T-cell (primary cell): ENCODE measurements around the gene DST. TPM values are rescaled to one million over a fixed set of nuclear protein-coding genes. Genes with fewer than 3 reads are reported as not detected.

Source experiments
- ATAC-seq, 4 experiments: fragments of 200-7000 bp in 3 of 4; fragments of 150-1000 bp in 1 of 4; cut with Tn5 transposase; replicated peaks in 1 of 4; 1 replicate in 3 of 4; 2 replicates in 1 of 4; pipeline ENCODE4 v1.10.0; 2021; ENCODE audit warnings: moderate library complexity in 3 of 4, mild to moderate bottlenecking in 2 of 4, moderate number of reproducible peaks in 1 of 4
- CTCF ChIA-PET, 2 donors: fragments of 300-600 bp; sonication (Branson Sonifier 250); formaldehyde crosslinking; loops; one replicate each; lab custom pipeline; 2022; ENCODE audit warnings: antibody characterized with exemption in 2 of 2; lab: Charles Lee
- POLR2A ChIA-PET, 2 donors: fragments of 300-600 bp; sonication (Branson Sonifier 250); formaldehyde crosslinking; loops; one replicate each; lab custom pipeline; 2022; ENCODE audit warnings: antibody characterized with exemption in 2 of 2; lab: Charles Lee
- DNase-seq, 35 experiments: peaks; one replicate each; pipeline versions ENCODE4 v3.0.0 to v3.0.0-alpha.2; 2013 to 2023
- H3K27ac ChIP-seq: one replicate; pipeline ENCODE4 v1.5.1; 2013; ENCODE audit warnings: low read length
- H3K27me3 ChIP-seq, 2 experiments: replicated peaks in 1 of 2; 1 replicate in 1 of 2; 2 replicates in 1 of 2; pipeline versions ENCODE4 v1.6.1 to v1.7.0; 2013; ENCODE audit warnings: low read length in 1 of 2, mixed read lengths in 1 of 2; ENCODE audit not compliant: control insufficient read depth in 2 of 2, insufficient read depth in 2 of 2; ENCODE audit errors: extremely low read depth in 1 of 2
- H3K36me3 ChIP-seq, 2 donors: 1 replicate in 1 of 2; 2 replicates in 1 of 2; pipeline versions ENCODE4 v1.6.1 to v1.7.0; 2013; ENCODE audit warnings: low read length in 1 of 2; ENCODE audit not compliant: control insufficient read depth in 2 of 2, insufficient read depth in 1 of 2; ENCODE audit errors: extremely low read depth in 1 of 2
- H3K4me1 ChIP-seq, 2 experiments: 1 replicate in 1 of 2; 2 replicates in 1 of 2; pipeline versions ENCODE4 v1.6.1 to v1.7.0; 2013; ENCODE audit warnings: low read length in 2 of 2, mixed read lengths in 1 of 2; ENCODE audit not compliant: insufficient read depth in 2 of 2, control insufficient read depth in 1 of 2; ENCODE audit errors: extremely low read depth in 1 of 2
- H3K4me3 ChIP-seq, 2 donors: 1 replicate in 1 of 2; 2 replicates in 1 of 2; pipeline versions ENCODE4 v1.5.1 to v1.7.0; 2013; ENCODE audit warnings: mild to moderate bottlenecking in 2 of 2, low read length in 1 of 2, moderate library complexity in 1 of 2; ENCODE audit not compliant: control insufficient read depth in 1 of 2; ENCODE audit errors: extremely low read depth in 1 of 2
- H3K9me3 ChIP-seq: 2 replicates; pipeline ENCODE4 v1.7.0; 2013
- H3K27ac Mint-ChIP-seq, 2 donors: one replicate each; pipeline ENCODE4 v1.8.0; 2020 to 2021; ENCODE audit warnings: mild to moderate bottlenecking in 2 of 2, mixed read lengths in 2 of 2
- H3K27me3 Mint-ChIP-seq, 2 donors: one replicate each; pipeline ENCODE4 v1.8.0; 2021 to 2022; ENCODE audit warnings: mixed read lengths in 2 of 2
- H3K36me3 Mint-ChIP-seq: one replicate; pipeline ENCODE4 v1.8.0; 2021; ENCODE audit warnings: mixed read lengths
- H3K4me1 Mint-ChIP-seq, 3 donors: one replicate each; pipeline ENCODE4 v1.8.0; 2020 to 2022; ENCODE audit warnings: mixed read lengths in 3 of 3, mild to moderate bottlenecking in 1 of 3
- H3K4me3 Mint-ChIP-seq, 3 donors: one replicate each; pipeline ENCODE4 v1.8.0; 2020 to 2022; ENCODE audit warnings: mild to moderate bottlenecking in 3 of 3, mixed read lengths in 3 of 3, moderate library complexity in 3 of 3
- H3K9me3 Mint-ChIP-seq, 3 donors: one replicate each; pipeline ENCODE4 v1.8.0; 2020 to 2022; ENCODE audit warnings: mixed read lengths in 3 of 3
- WGBS: methylation state at CpG from one replicate; pipeline ENCODE4 v1.1.5; 2013; ENCODE audit warnings: missing lambda C conversion rate; ENCODE audit not compliant: insufficient coverage; 5-methylcytosine and 5-hydroxymethylcytosine counted together
- total RNA-seq, 35 experiments: library from RNA in 6 of 35; stranded (reverse) in 6 of 35; fragments of 120-200 nt in 1 of 35; gene quantifications; one replicate each; pipeline versions ENCODE4 v1.2.1 to v1.2.4 and lab custom pipeline; 2013 to 2026

The DST gene
- total RNA-seq (10 to 100 TPM in 1 of 5 donors, 1 to 10 TPM in 4; 3.1 to 12.1 (median 7.4) TPM), total RNA-seq (lab: John Stamatoyannopoulos, UW) (3.9 to 33.5 (median 7.8) reads per million in 29 experiments)
- 3.8 TPM for total RNA-seq (2013)

- H3K36me3 ChIP-seq: no peaks in the 10 kb centered on the region
- Mint-ChIP-seq H3K27ac (no peak within 1 kb of the TSS), H3K36me3 (no peaks in the 10 kb centered on the region), H3K9me3 (no peaks in the 10 kb centered on the region), H3K4me1 (no peaks in the 10 kb centered on the region), H3K27me3 (no peaks in the 10 kb centered on the region), H3K4me3 (no peak within 1 kb of the TSS)
- ChIA-PET POLR2A (interaction anchor here (0.6 to 0.7 kb wide), 2 partner anchors 26 to 493 kb away, joined by 3 to 10 read pairs; no protein-coding TSS in a partner anchor), CTCF (interaction anchor here (0.5 to 0.6 kb wide), 2 partner anchors 17 to 683 kb away, joined by 3 to 4 read pairs; no protein-coding TSS in a partner anchor)
- H3K4me1 ChIP-seq: no peaks in the 10 kb centered on the region
- ATAC-seq: no peak
- no peak within 1 kb of the TSS for H3K27ac ChIP-seq
- H3K4me3 ChIP-seq: no peak within 1 kb of the TSS
- 69% methylated on average over 2 of the region's 7 CpGs for WGBS
- DNase-seq: no peak
- H3K9me3 ChIP-seq: no peaks in the 10 kb centered on the region
- no peaks in the 10 kb centered on the region for H3K27me3 ChIP-seq
Observed at GRCh38 chr6:56642366-56643261, at the start of gene DST. DST (minus strand) TSS chr6:56642889.

- no peak overlapping the region for H3K27ac Mint-ChIP-seq
- ATAC-seq (no peak), DNase-seq (no peak)
- no peaks in the 10 kb centered on the region for H3K36me3 Mint-ChIP-seq
- Histone ChIP-seq H3K9me3 (no peaks in the 10 kb centered on the region), H3K4me3 (no peak overlapping the region), H3K27ac (no peak overlapping the region), H3K4me1 (no peaks in the 10 kb centered on the region), H3K36me3 (no peaks in the 10 kb centered on the region), H3K27me3 (no peaks in the 10 kb centered on the region)
- no CpG with 5 or more reads among the region's 1 CpG for WGBS
- CTCF ChIA-PET: interaction anchor here (0.7 to 1.1 kb wide), 2 partner anchors 13 to 18 kb away, joined by 3 read pairs; no protein-coding TSS in a partner anchor
- H3K9me3 Mint-ChIP-seq: no peaks in the 10 kb centered on the region
- no peaks in the 10 kb centered on the region for H3K27me3 Mint-ChIP-seq
- POLR2A ChIA-PET: no interaction called here
- no peaks in the 10 kb centered on the region for H3K4me1 Mint-ChIP-seq
- H3K4me3 Mint-ChIP-seq: no peak overlapping the region
Observed at GRCh38 chr6:56691814-56692213, 49.1 kb upstream of the DST start.

- WGBS: no CpG with 5 or more reads among the region's 2 CpGs
- Histone ChIP-seq H3K4me3 (no peak overlapping the region), H3K9me3 (no peaks in the 10 kb centered on the region), H3K27me3 (no peaks in the 10 kb centered on the region), H3K36me3 (no peaks in the 10 kb centered on the region), H3K4me1 (no peaks in the 10 kb centered on the region), H3K27ac (no peak overlapping the region)
- H3K4me1 Mint-ChIP-seq: no peaks in the 10 kb centered on the region
- no peaks in the 10 kb centered on the region for H3K27me3 Mint-ChIP-seq
- DNase-seq (no peak), ATAC-seq (no peak)
- H3K36me3 Mint-ChIP-seq: no peaks in the 10 kb centered on the region
- no peak overlapping the region for H3K4me3 Mint-ChIP-seq
- no peaks in the 10 kb centered on the region for H3K9me3 Mint-ChIP-seq
- ChIA-PET POLR2A (no interaction called here), CTCF (interaction anchor here (0.7 to 1.1 kb wide), 3 partner anchors 11 to 18 kb away, joined by 3 read pairs; no protein-coding TSS in a partner anchor)
- no peak overlapping the region for H3K27ac Mint-ChIP-seq
Observed at GRCh38 chr6:56691286-56691595, 48.6 kb upstream of the DST start.

- Histone ChIP-seq H3K4me3 (no peak overlapping the region), H3K9me3 (no peaks in the 10 kb centered on the region), H3K27me3 (no peaks in the 10 kb centered on the region), H3K36me3 (no peaks in the 10 kb centered on the region), H3K27ac (no peak overlapping the region), H3K4me1 (no peaks in the 10 kb centered on the region)
- H3K4me3 Mint-ChIP-seq: no peak overlapping the region
- POLR2A ChIA-PET: no interaction called here
- WGBS: no CpG with 5 or more reads among the region's 4 CpGs
- H3K27me3 Mint-ChIP-seq: no peaks in the 10 kb centered on the region
- no peak for ATAC-seq
- no peaks in the 10 kb centered on the region for H3K4me1 Mint-ChIP-seq
- no peak overlapping the region for H3K27ac Mint-ChIP-seq
- no peaks in the 10 kb centered on the region for H3K9me3 Mint-ChIP-seq
- H3K36me3 Mint-ChIP-seq: no peaks in the 10 kb centered on the region
- DNase-seq: no peak
- CTCF ChIA-PET: interaction anchor here in 1 of 2 donors (0.6 to 0.7 kb wide), 2 partner anchors 10 to 770 kb away, joined by 3 to 4 read pairs; no protein-coding TSS in a partner anchor
Observed at GRCh38 chr6:56690519-56691285, 48.0 kb upstream of the DST start.

- WGBS: no CpG with 5 or more reads among the region's 1 CpG
- Mint-ChIP-seq H3K9me3 (no peaks in the 10 kb centered on the region), H3K27ac (no peak overlapping the region), H3K4me1 (no peaks in the 10 kb centered on the region), H3K27me3 (peaks cover 0 to 4% of the 10 kb centered on the region in 2 donors), H3K4me3 (no peak overlapping the region), H3K36me3 (no peaks in the 10 kb centered on the region)
- Histone ChIP-seq H3K9me3 (no peaks in the 10 kb centered on the region), H3K27me3 (no peaks in the 10 kb centered on the region), H3K27ac (no peak overlapping the region), H3K4me1 (no peaks in the 10 kb centered on the region), H3K4me3 (no peak overlapping the region), H3K36me3 (no peaks in the 10 kb centered on the region)
- ChIA-PET POLR2A (no interaction called here), CTCF (interaction anchor here in 1 of 2 donors (0.6 kb wide), 1 partner anchor 771 kb away, joined by 4 read pairs; no protein-coding TSS in a partner anchor)
- ATAC-seq (no peak), DNase-seq (no peak)
Observed at GRCh38 chr6:56689663-56690062, 47.0 kb upstream of the DST start.

GRCh38 chr6:56689114-56689513 is 46.4 kb upstream of the DST start:
- POLR2A ChIA-PET: no interaction called here
- H3K27ac ChIP-seq: no peak overlapping the region
- no peaks in the 10 kb centered on the region for H3K36me3 ChIP-seq
- Mint-ChIP-seq H3K27ac (no peak overlapping the region), H3K27me3 (peaks cover 0 to 4% of the 10 kb centered on the region in 2 donors), H3K4me3 (no peak overlapping the region), H3K36me3 (no peaks in the 10 kb centered on the region), H3K4me1 (no peaks in the 10 kb centered on the region), H3K9me3 (no peaks in the 10 kb centered on the region)
- no peaks in the 10 kb centered on the region for H3K9me3 ChIP-seq
- no peak overlapping the region for H3K4me3 ChIP-seq
- ATAC-seq (no peak), DNase-seq (no peak)
- WGBS: no CpG with 5 or more reads among the region's 3 CpGs
- no peaks in the 10 kb centered on the region for H3K4me1 ChIP-seq
- CTCF ChIA-PET: no interaction called here
- no peaks in the 10 kb centered on the region for H3K27me3 ChIP-seq
